H9 (cell line): ENCODE results near the gene GRK4. TPM values are rescaled to one million over a fixed set of nuclear protein-coding genes. Genes with fewer than 3 reads are reported as not detected.

Source experiments
- DNase-seq: peaks from one replicate; pipeline ENCODE4 v3.0.0-alpha.2; 2017
- H2AFZ ChIP-seq: one replicate; pipeline ENCODE4 v1.6.1; 2013; ENCODE audit warnings: mild to moderate bottlenecking, low read length, control low read depth, moderate library complexity
- H2AK5ac ChIP-seq: 2 replicates; pipeline ENCODE4 v1.6.1; 2013; ENCODE audit warnings: low read length, control low read depth, mixed read lengths; ENCODE audit not compliant: insufficient read length
- H2BK120ac ChIP-seq: one replicate; pipeline ENCODE4 v1.6.1; 2013; ENCODE audit warnings: low read depth, mild to moderate bottlenecking, low read length, control low read depth, inconsistent platforms; ENCODE audit not compliant: poor library complexity, severe bottlenecking
- H2BK12ac ChIP-seq: 2 replicates; pipeline ENCODE4 v1.6.1; 2013; ENCODE audit warnings: low read length, control low read depth, mixed read lengths, low read depth; ENCODE audit not compliant: insufficient read length
- H2BK15ac ChIP-seq: 2 replicates; pipeline ENCODE4 v1.6.1; 2013; ENCODE audit warnings: low read depth, low read length, control low read depth
- H2BK20ac ChIP-seq: one replicate; pipeline ENCODE4 v1.6.1; 2013; ENCODE audit warnings: low read depth, mild to moderate bottlenecking, low read length, control low read depth, inconsistent platforms; ENCODE audit not compliant: poor library complexity, severe bottlenecking
- H2BK5ac ChIP-seq: 2 replicates; pipeline ENCODE4 v1.6.1; 2013; ENCODE audit warnings: low read length, control low read depth, mixed read lengths; ENCODE audit not compliant: insufficient read length
- H3K14ac ChIP-seq: 2 replicates; pipeline ENCODE4 v1.6.1; 2013; ENCODE audit warnings: low read length, control low read depth; ENCODE audit not compliant: insufficient read depth
- H3K18ac ChIP-seq: 2 replicates; pipeline ENCODE4 v1.6.1; 2013; ENCODE audit warnings: low read depth, mild to moderate bottlenecking, mixed read lengths, low read length, control low read depth; ENCODE audit not compliant: insufficient read length
- H3K23ac ChIP-seq: 2 replicates; pipeline ENCODE4 v1.6.1; 2013; ENCODE audit warnings: low read length, control low read depth, mixed read lengths, low read depth; ENCODE audit not compliant: insufficient read length
- H3K23me2 ChIP-seq: 2 replicates; pipeline ENCODE4 v1.6.1; 2013; ENCODE audit warnings: low read depth, mild to moderate bottlenecking, mixed read lengths, low read length, control low read depth; ENCODE audit not compliant: insufficient read length, poor library complexity, severe bottlenecking
- H3K27ac ChIP-seq: 2 replicates; pipeline ENCODE4 v1.5.1; 2013; ENCODE audit warnings: low read length, control low read depth, mixed read lengths, low read depth; ENCODE audit not compliant: insufficient read length
- H3K27me3 ChIP-seq: 2 replicates; pipeline ENCODE4 v1.6.1; 2013; ENCODE audit warnings: low read length, control low read depth, inconsistent platforms; ENCODE audit not compliant: insufficient read depth
- H3K4ac ChIP-seq: 2 replicates; pipeline ENCODE4 v1.6.1; 2013; ENCODE audit warnings: low read depth, mild to moderate bottlenecking, control low read depth, inconsistent platforms, low read length, moderate library complexity
- H3K4me1 ChIP-seq: 2 replicates; pipeline ENCODE4 v1.6.1; 2013; ENCODE audit warnings: low read length, control low read depth, inconsistent platforms; ENCODE audit not compliant: insufficient read depth
- H3K4me2 ChIP-seq: 2 replicates; pipeline ENCODE4 v1.6.1; 2013; ENCODE audit warnings: low read length, control low read depth, mixed read lengths; ENCODE audit not compliant: insufficient read length, insufficient read depth
- H3K56ac ChIP-seq: 2 replicates; pipeline ENCODE4 v1.6.1; 2013; ENCODE audit warnings: low read depth, mild to moderate bottlenecking, mixed read lengths, low read length, control low read depth; ENCODE audit not compliant: insufficient read length
- H3K79me1 ChIP-seq: 2 replicates; pipeline ENCODE4 v1.6.1; 2013; ENCODE audit warnings: low read depth, mild to moderate bottlenecking, moderate library complexity, low read length, control low read depth, inconsistent platforms; ENCODE audit not compliant: insufficient read depth, poor library complexity, severe bottlenecking
- H3K79me2 ChIP-seq: 2 replicates; pipeline ENCODE4 v1.6.1; 2013; ENCODE audit warnings: low read length, control low read depth, inconsistent platforms; ENCODE audit not compliant: insufficient read depth
- H3K9ac ChIP-seq: 2 replicates; pipeline ENCODE4 v1.6.1; 2013; ENCODE audit warnings: low read length, control low read depth, mixed read lengths; ENCODE audit not compliant: insufficient read length; ENCODE audit errors: extremely low read depth
- H3K9me3 ChIP-seq: one replicate; pipeline ENCODE4 v1.6.1; 2013; ENCODE audit warnings: low read depth, low read length, inconsistent platforms; ENCODE audit not compliant: control insufficient read depth
- H3T11ph ChIP-seq: one replicate; pipeline ENCODE4 v1.6.1; 2013; ENCODE audit warnings: mild to moderate bottlenecking, low read length, control low read depth, inconsistent platforms
- H4K20me1 ChIP-seq: one replicate; pipeline ENCODE4 v1.6.1; 2013; ENCODE audit not compliant: control insufficient read depth, insufficient read length, insufficient read depth
- H4K5ac ChIP-seq: 2 replicates; pipeline ENCODE4 v1.6.1; 2013; ENCODE audit warnings: low read depth, mild to moderate bottlenecking, mixed read lengths, low read length, control low read depth; ENCODE audit not compliant: insufficient read length
- H4K8ac ChIP-seq: replicated peaks from 2 replicates; pipeline ENCODE4 v1.6.1; 2013; ENCODE audit warnings: low read length, control low read depth, mixed read lengths, low read depth; ENCODE audit not compliant: insufficient read length
- H4K91ac ChIP-seq: 2 replicates; pipeline ENCODE4 v1.6.1; 2013; ENCODE audit warnings: low read depth, mild to moderate bottlenecking, moderate library complexity, mixed read lengths, low read length, control low read depth; ENCODE audit not compliant: insufficient read length
- H3K27ac Mint-ChIP-seq, 3 experiments: 2 replicates in 2 of 3; 3 replicates in 1 of 3; pipeline ENCODE4 v1.8.0; 2020 to 2021; ENCODE audit warnings: mixed read lengths in 3 of 3, mild to moderate bottlenecking in 1 of 3, moderate library complexity in 1 of 3
- H3K27me3 Mint-ChIP-seq: 2 replicates; pipeline ENCODE4 v1.8.0; 2021; ENCODE audit warnings: low read depth, mild to moderate bottlenecking, moderate library complexity, mixed read lengths
- H3K36me3 Mint-ChIP-seq, 3 experiments: 2 replicates in 2 of 3; 3 replicates in 1 of 3; pipeline ENCODE4 v1.8.0; 2020 to 2021; ENCODE audit warnings: low read depth in 3 of 3, mixed read lengths in 3 of 3; ENCODE audit not compliant: insufficient read depth in 1 of 3
- H3K4me1 Mint-ChIP-seq, 2 experiments: 2 replicates each; pipeline ENCODE4 v1.8.0; 2020; ENCODE audit warnings: mixed read lengths in 2 of 2
- H3K4me3 Mint-ChIP-seq, 2 experiments: 2 replicates in 1 of 2; 3 replicates in 1 of 2; pipeline ENCODE4 v1.8.0; 2020 to 2021; ENCODE audit warnings: mild to moderate bottlenecking in 2 of 2, mixed read lengths in 2 of 2, moderate library complexity in 1 of 2
- H3K9me3 Mint-ChIP-seq, 2 experiments: 2 replicates in 1 of 2; 3 replicates in 1 of 2; pipeline ENCODE4 v1.8.0; 2020; ENCODE audit warnings: mild to moderate bottlenecking in 2 of 2, mixed read lengths in 2 of 2, moderate library complexity in 1 of 2
- WGBS: extraction: QIAGEN DNeasy Blood & Tissue Kit; methylation state at CpG from one replicate; pipeline ENCODE4 v1.1.7; 2013; ENCODE audit warnings: missing lambda C conversion rate, low lambda C conversion rate, mixed read lengths; ENCODE audit not compliant: insufficient read length; ENCODE audit errors: extremely low coverage; 5-methylcytosine and 5-hydroxymethylcytosine counted together
- total RNA-seq: library from RNA; stranded (reverse); gene quantifications from 2 replicates; pipeline ENCODE4 v1.2.1, GENCODE V29; 2021
- TF ChIP-seq, protein P1 (sequence below): fragments of 200-600 bp; sonication (generic); conservative IDR thresholded peaks from 3 replicates; pipeline ENCODE4 v1.8.0; 2021; ENCODE audit warnings: antibody characterized with exemption, mild to moderate bottlenecking

GRK4 gene
- total RNA-seq, 1 experiment from 2014 or later = 4.8 TPM

DNA sequence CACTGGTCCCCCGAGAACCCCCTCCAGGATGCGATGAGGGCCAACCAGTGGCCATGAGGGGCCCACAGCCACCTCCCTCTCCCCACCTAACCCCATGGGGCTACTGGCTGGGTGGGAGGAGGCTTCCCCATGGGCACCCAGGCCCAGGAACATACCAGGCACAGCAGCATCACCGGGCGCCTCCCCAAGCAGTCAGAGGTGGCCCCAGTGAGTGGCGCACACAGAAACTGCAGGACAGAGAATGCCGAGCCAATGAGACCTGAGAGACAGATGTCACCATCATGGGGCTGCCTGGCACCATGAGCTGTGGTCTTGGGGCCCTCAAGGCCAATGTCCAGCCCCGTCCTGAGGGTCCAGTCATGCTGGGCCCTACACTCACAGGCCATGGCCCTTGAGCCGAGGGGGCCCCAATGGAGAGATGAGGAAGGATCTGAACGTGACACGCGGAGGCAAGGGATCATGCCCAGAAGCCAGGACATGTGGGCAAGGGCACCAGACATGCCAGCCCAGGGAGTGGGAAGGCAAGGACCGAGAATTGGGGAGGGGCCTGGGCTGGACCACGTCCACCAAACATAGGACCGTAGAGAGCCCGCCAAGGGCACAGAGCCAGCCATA, 30.3 kb upstream of the GRK4 start:
- no peak overlapping the region for H3T11ph ChIP-seq
- H3K23ac ChIP-seq = no peak overlapping the region
- no peaks in the 10 kb centered on the region; the same call in 1 of the 2 replicates for H3K79me2 ChIP-seq
- Mint-ChIP-seq H3K9me3 (no peaks in the 10 kb centered on the region), H3K27me3 (no peaks in the 10 kb centered on the region; the same call in 1 of the 2 replicates), H3K27ac (peak overlapping the region in 1 of 3 experiments; percentile 75; a peak in 3 of 7 replicates), H3K4me3 (peak overlapping the region; percentile 70 to 78), H3K4me1 (peaks cover 30 to 36% of the 10 kb centered on the region in 2 experiments), H3K36me3 (peaks cover 22 to 61% (median 48%) of the 10 kb centered on the region in 3 experiments; a peak in 6 of 7 replicates)
- no peak for DNase-seq
- no peak overlapping the region for H2AFZ ChIP-seq
- peak overlapping the region; percentile 2 for H3K4me2 ChIP-seq
- no peak overlapping the region; the same call in 1 of the 2 replicates for H2BK15ac ChIP-seq
- no peak overlapping the region for H4K91ac ChIP-seq
- no peak overlapping the region for H4K8ac ChIP-seq
- H2BK12ac ChIP-seq = no peak overlapping the region
- H3K9ac ChIP-seq = no peak overlapping the region
- no peak overlapping the region for H3K27ac ChIP-seq
- no peak overlapping the region for H3K56ac ChIP-seq
- no peak overlapping the region for H2AK5ac ChIP-seq
- H3K14ac ChIP-seq = no peak overlapping the region
- H3K4ac ChIP-seq = no peak overlapping the region
- WGBS = no CpG with 5 or more reads among the region's 15 CpGs
- H2BK20ac ChIP-seq = no peak overlapping the region
- H3K79me1 ChIP-seq = no peaks in the 10 kb centered on the region
- H3K4me1 ChIP-seq = no peaks in the 10 kb centered on the region
- no peaks in the 10 kb centered on the region for H3K9me3 ChIP-seq
- no peaks in the 10 kb centered on the region for H3K27me3 ChIP-seq
- no peak overlapping the region for H2BK120ac ChIP-seq
- H2BK5ac ChIP-seq = no peak overlapping the region
- TF ChIP-seq, protein P1, sequence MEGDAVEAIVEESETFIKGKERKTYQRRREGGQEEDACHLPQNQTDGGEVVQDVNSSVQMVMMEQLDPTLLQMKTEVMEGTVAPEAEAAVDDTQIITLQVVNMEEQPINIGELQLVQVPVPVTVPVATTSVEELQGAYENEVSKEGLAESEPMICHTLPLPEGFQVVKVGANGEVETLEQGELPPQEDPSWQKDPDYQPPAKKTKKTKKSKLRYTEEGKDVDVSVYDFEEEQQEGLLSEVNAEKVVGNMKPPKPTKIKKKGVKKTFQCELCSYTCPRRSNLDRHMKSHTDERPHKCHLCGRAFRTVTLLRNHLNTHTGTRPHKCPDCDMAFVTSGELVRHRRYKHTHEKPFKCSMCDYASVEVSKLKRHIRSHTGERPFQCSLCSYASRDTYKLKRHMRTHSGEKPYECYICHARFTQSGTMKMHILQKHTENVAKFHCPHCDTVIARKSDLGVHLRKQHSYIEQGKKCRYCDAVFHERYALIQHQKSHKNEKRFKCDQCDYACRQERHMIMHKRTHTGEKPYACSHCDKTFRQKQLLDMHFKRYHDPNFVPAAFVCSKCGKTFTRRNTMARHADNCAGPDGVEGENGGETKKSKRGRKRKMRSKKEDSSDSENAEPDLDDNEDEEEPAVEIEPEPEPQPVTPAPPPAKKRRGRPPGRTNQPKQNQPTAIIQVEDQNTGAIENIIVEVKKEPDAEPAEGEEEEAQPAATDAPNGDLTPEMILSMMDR = no peak
- H3K18ac ChIP-seq = no peak overlapping the region
- H3K23me2 ChIP-seq = peaks cover 10% of the 10 kb centered on the region
- no peaks in the 10 kb centered on the region for H4K20me1 ChIP-seq
- H4K5ac ChIP-seq = no peak overlapping the region
